Measurements from ENCODE around the gene CD101. TPM values are rescaled to one million over a fixed set of nuclear protein-coding genes. Genes with fewer than 3 reads are reported as not detected.

The CD101 gene
- total and polyA plus RNA-seq, 2 of the 8 experiments (the other 6 are each of a cell fraction or from before 2014, with no cell fraction given), result 1.1 to 1.2 TPM

DNA sequence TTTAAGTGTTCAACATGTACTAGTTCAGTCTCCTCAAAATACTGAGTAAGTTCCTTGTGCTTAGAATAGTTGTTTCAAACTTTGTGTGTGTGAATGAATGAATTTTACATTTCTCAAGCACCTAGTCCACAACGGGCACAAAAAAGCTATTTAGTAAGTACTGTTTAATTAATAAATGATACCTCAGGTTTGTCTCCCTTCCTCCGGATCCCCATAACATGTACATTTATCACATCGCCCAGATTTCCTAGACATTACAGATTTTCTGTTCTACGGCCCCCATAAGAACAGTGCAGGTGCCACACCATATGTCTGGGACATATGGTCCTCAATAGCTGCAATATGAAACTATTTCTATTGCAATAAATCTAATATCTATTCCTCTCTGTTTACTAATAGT lies 57.2 kb downstream of the CD101 start:
- H3K23ac ChIP-seq (ENCODE audit: insufficient read length), result no peak overlapping the region
- no peak overlapping the region; the same call in 1 of the 2 replicates for H3K27ac ChIP-seq (ENCODE audit: low read depth, low read length)
- H3K14ac ChIP-seq (ENCODE audit: insufficient read length), result no peak overlapping the region
- H2BK12ac ChIP-seq (ENCODE audit: low read depth, low read length), result no peak overlapping the region
- WGBS, 2 experiments (ENCODE audit: extremely low coverage in 1 of 2, insufficient coverage in 1 of 2, insufficient read length in 1 of 2, insufficient replicate concordance in 2 of 2, low coverage in 1 of 2, low lambda C conversion rate in 2 of 2, missing lambda C conversion rate in 1 of 2), result 51% methylated on average over 4 of the region's 4 CpGs; no CpG with 5 or more reads in 1 of the 2 experiments
- H3K18ac ChIP-seq (ENCODE audit: extremely low read depth, low read length), result no peak overlapping the region
- H3K9me3 ChIP-seq (ENCODE audit: insufficient read depth in 2 of 2, low read depth in 1 of 2, low read length in 1 of 2), result no peaks in the 10 kb centered on the region
- peaks cover 2% of the 10 kb centered on the region; the same call in 1 of the 2 replicates for H3K79me1 ChIP-seq (ENCODE audit: low read depth, low read length)
- H4K91ac ChIP-seq (replicated peaks; ENCODE audit: insufficient read length, low read length), result no peak overlapping the region
- no peak overlapping the region for H2AFZ ChIP-seq (ENCODE audit: low read length)
- H3K56ac ChIP-seq (replicated peaks; ENCODE audit: insufficient read length, low read depth, low read length), result no peak overlapping the region
- peak overlapping the region in 2 of 4 experiments; percentile 43 to 95; a peak in 3 of 7 replicates for H3K9ac ChIP-seq (replicated peaks in 1 of 4; ENCODE audit: extremely low read depth in 1 of 4, low read depth in 3 of 4, low read length in 3 of 4)
- ChIA-PET CTCF (ENCODE audit: partially characterized antibody) (interaction anchor here (1.7 kb wide), 1 partner anchor 14 kb away, joined by 4 read pairs; no protein-coding TSS in a partner anchor), POLR2A (ENCODE audit: partially characterized antibody) (interaction anchor here (1.4 to 3.4 kb wide), 4 partner anchors 10 to 134 kb away, joined by 4 to 19 read pairs (median 12); partner anchors contain the start of gene TRIM45)
- H3K27me3 ChIP-seq (replicated peaks in 1 of 4; ENCODE audit: control insufficient read depth in 3 of 4, extremely low read depth in 1 of 4, insufficient read depth in 3 of 4, low read length in 3 of 4), result no peaks in the 10 kb centered on the region
- DNase-seq (ENCODE audit: low read depth in 1 of 2, low spot score in 2 of 2) (no peak), FAIRE-seq (no peak)
- no peak overlapping the region for H2BK15ac ChIP-seq (ENCODE audit: low read length)
- H3K4me2 ChIP-seq (ENCODE audit: insufficient read depth in 1 of 2, low read depth in 2 of 2, low read length in 2 of 2), result peak overlapping the region; percentile 81 to 88
- H3K4me1 ChIP-seq (replicated peaks in 1 of 4; ENCODE audit: control insufficient read depth in 3 of 4, insufficient read depth in 4 of 4, low read length in 3 of 4), result peaks cover 0 to 3% (median 1%) of the 10 kb centered on the region in 4 experiments; a peak in 1 of 7 replicates
- H3K23me2 ChIP-seq (ENCODE audit: low read depth, low read length), result peaks cover 3% of the 10 kb centered on the region; the same call in 1 of the 2 replicates
- H3K36me3 ChIP-seq (ENCODE audit: control insufficient read depth in 2 of 4, insufficient read depth in 4 of 4, low read length in 3 of 4), result peaks cover 5 to 13% (median 10%) of the 10 kb centered on the region in 4 experiments; a peak in 6 of 8 replicates
- TF ChIP-seq SP2 (IDR thresholded peaks at IDR 0.05; ENCODE audit: low read length), result no peak
- no peak for TF ChIP-seq POLR2AphosphoS5 (IDR thresholded peaks at IDR 0.05; ENCODE audit: low read depth, low read length)
- TF ChIP-seq TAF1 (IDR thresholded peaks at IDR 0.05; ENCODE audit: low read depth, low read length), result no peak
- no peak for TF ChIP-seq MAFK (IDR thresholded peaks at IDR 0.05; ENCODE audit: low read depth, low read length)
- no peak for TF ChIP-seq HDAC6 (IDR thresholded peaks at IDR 0.05; ENCODE audit: low read depth, low read length)
- TF ChIP-seq SAP30 (IDR thresholded peaks at IDR 0.05; ENCODE audit: insufficient read depth, insufficient replicate concordance, low read length), result no peak
- TF ChIP-seq RNF2 (IDR thresholded peaks at IDR 0.05; ENCODE audit: borderline replicate concordance, low read depth, low read length, missing control alignments, poor library complexity, severe bottlenecking), result no peak
- TF ChIP-seq, protein P1, sequence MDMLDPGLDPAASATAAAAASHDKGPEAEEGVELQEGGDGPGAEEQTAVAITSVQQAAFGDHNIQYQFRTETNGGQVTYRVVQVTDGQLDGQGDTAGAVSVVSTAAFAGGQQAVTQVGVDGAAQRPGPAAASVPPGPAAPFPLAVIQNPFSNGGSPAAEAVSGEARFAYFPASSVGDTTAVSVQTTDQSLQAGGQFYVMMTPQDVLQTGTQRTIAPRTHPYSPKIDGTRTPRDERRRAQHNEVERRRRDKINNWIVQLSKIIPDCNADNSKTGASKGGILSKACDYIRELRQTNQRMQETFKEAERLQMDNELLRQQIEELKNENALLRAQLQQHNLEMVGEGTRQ (IDR thresholded peaks at IDR 0.05; ENCODE audit: low read length), result no peak
- TF ChIP-seq KDM1A (IDR thresholded peaks at IDR 0.05; ENCODE audit: borderline replicate concordance, low read length), result no peak
- no peak for TF ChIP-seq SIN3A (conservative IDR thresholded peaks at IDR 0.05 in 1 of 2, IDR thresholded peaks at IDR 0.05 in 1 of 2; ENCODE audit: low read depth in 1 of 2, low read length in 2 of 2)
- no peak for TF ChIP-seq BCL11A (IDR thresholded peaks at IDR 0.05; ENCODE audit: low read depth in 2 of 2, low read length in 2 of 2)
- no peak for TF ChIP-seq TCF12 (IDR thresholded peaks at IDR 0.05; ENCODE audit: low read depth, low read length)
- no peak overlapping the region for H4K5ac ChIP-seq (ENCODE audit: insufficient read length, low read depth, low read length)
- no peak overlapping the region for H2BK120ac ChIP-seq (replicated peaks; ENCODE audit: low read depth, low read length)
- peak overlapping the region; percentile 77 to 93 (median 90) for H3K4me3 ChIP-seq (ENCODE audit: extremely low read depth in 1 of 4, insufficient read depth in 2 of 4, low read depth in 3 of 4, low read length in 4 of 4)
- no peak overlapping the region for H3K4ac ChIP-seq (replicated peaks; ENCODE audit: insufficient read length, low read depth, low read length)
- H2AK5ac ChIP-seq (ENCODE audit: low read depth, low read length), result no peak overlapping the region
- H4K20me1 ChIP-seq (replicated peaks in 1 of 2; ENCODE audit: control insufficient read depth in 1 of 2, insufficient read depth in 2 of 2, low read length in 2 of 2), result peaks cover 0 to 1% of the 10 kb centered on the region in 2 experiments
- H2BK20ac ChIP-seq (ENCODE audit: low read length), result no peak overlapping the region
- H2BK5ac ChIP-seq (ENCODE audit: low read depth, low read length), result no peak overlapping the region
- peaks cover 0 to 17% of the 10 kb centered on the region in 2 experiments; a peak in 2 of 4 replicates for H3K79me2 ChIP-seq (ENCODE audit: control insufficient read depth in 1 of 2, insufficient read depth in 2 of 2, low read length in 2 of 2)
- no peak overlapping the region for H4K8ac ChIP-seq (ENCODE audit: extremely low read depth, insufficient read depth, low read length)
